Endothelial cell (in vitro differentiated cells): ENCODE data around the gene BCKDK. TPM values are rescaled to one million over a fixed set of nuclear protein-coding genes. Genes with fewer than 3 reads are reported as not detected.

ENCODE experiments used
- DNase-seq: peaks from one replicate; pipeline ENCODE4 v3.0.0; 2021; ENCODE audit warnings: low spot score
- H3K27ac Mint-ChIP-seq: one replicate; pipeline ENCODE4 v1.8.0; 2021; ENCODE audit warnings: mixed read lengths, inconsistent platforms; ENCODE audit not compliant: unreplicated experiment
- H3K27me3 Mint-ChIP-seq: one replicate; pipeline ENCODE4 v1.8.0; 2021; ENCODE audit warnings: mild to moderate bottlenecking, moderate library complexity, mixed read lengths, inconsistent platforms; ENCODE audit not compliant: unreplicated experiment
- H3K36me3 Mint-ChIP-seq: one replicate; pipeline ENCODE4 v1.8.0; 2021; ENCODE audit warnings: mild to moderate bottlenecking, low read depth, mixed read lengths, inconsistent platforms; ENCODE audit not compliant: unreplicated experiment
- H3K4me1 Mint-ChIP-seq: one replicate; pipeline ENCODE4 v1.8.0; 2021; ENCODE audit warnings: mild to moderate bottlenecking, mixed read lengths, inconsistent platforms; ENCODE audit not compliant: unreplicated experiment
- H3K4me3 Mint-ChIP-seq: one replicate; pipeline ENCODE4 v1.8.0; 2021; ENCODE audit warnings: mild to moderate bottlenecking, mixed read lengths, inconsistent platforms; ENCODE audit not compliant: unreplicated experiment
- H3K9me3 Mint-ChIP-seq: one replicate; pipeline ENCODE4 v1.8.0; 2021; ENCODE audit warnings: mixed read lengths, inconsistent platforms; ENCODE audit not compliant: unreplicated experiment
- CTCF ChIP-seq: fragments of 200-600 bp; sonication (generic); IDR thresholded peaks from one replicate; pipeline ENCODE4 v1.5.0; 2021; ENCODE audit warnings: antibody characterized with exemption; ENCODE audit not compliant: unreplicated experiment
- total RNA-seq: library from RNA; stranded (reverse); fragmentation: NEBNext Ultra II Directional; extraction: Animal tissue kit (Norgen Biotek cat#: 25700); gene quantifications from one replicate; pipeline ENCODE4 v1.2.1, GENCODE V29; 2021; ENCODE audit not compliant: unreplicated experiment

BCKDK gene
- total RNA-seq, 1 donor from 2014 or later, result 56.8 TPM

DNA sequence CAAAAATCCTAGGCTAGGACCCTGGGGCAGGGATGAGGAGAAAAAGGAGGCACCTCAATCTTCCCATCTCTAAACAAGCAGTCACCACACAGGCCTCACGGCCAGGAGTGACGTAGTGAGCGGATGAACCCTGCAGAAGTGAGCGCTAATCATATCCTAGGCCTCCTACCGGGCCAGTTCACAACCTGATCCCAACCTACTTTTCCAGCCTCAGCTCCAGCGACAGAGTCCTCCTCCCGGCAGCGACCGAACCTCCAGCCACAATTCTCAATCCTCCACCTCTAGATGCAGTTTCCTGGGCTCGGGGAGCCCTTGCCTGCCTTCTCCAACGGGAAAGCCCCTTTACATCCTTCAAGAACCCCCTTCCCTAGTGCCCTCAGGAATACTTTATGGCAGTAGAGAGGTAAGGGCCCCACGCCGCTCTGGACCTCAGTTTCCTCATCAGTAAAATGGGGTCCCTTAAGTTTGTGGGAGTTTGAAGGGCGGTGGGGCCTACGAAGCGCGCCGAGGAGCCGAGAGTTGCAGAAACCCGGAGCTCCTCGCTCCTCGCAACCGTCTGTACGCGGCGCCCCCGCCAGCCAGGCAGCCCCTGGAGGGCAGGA is 35.5 kb upstream of the BCKDK start:
- Mint-ChIP-seq H3K27me3 (peaks cover 18% of the 10 kb centered on the region), H3K9me3 (no peaks in the 10 kb centered on the region), H3K36me3 (peaks cover 11% of the 10 kb centered on the region), H3K4me1 (peaks cover 25% of the 10 kb centered on the region), H3K27ac (peak overlapping the region; percentile 98), H3K4me3 (peak overlapping the region; percentile 98)
- peak; percentile 18 for DNase-seq
- no peak for TF ChIP-seq CTCF

DNA sequence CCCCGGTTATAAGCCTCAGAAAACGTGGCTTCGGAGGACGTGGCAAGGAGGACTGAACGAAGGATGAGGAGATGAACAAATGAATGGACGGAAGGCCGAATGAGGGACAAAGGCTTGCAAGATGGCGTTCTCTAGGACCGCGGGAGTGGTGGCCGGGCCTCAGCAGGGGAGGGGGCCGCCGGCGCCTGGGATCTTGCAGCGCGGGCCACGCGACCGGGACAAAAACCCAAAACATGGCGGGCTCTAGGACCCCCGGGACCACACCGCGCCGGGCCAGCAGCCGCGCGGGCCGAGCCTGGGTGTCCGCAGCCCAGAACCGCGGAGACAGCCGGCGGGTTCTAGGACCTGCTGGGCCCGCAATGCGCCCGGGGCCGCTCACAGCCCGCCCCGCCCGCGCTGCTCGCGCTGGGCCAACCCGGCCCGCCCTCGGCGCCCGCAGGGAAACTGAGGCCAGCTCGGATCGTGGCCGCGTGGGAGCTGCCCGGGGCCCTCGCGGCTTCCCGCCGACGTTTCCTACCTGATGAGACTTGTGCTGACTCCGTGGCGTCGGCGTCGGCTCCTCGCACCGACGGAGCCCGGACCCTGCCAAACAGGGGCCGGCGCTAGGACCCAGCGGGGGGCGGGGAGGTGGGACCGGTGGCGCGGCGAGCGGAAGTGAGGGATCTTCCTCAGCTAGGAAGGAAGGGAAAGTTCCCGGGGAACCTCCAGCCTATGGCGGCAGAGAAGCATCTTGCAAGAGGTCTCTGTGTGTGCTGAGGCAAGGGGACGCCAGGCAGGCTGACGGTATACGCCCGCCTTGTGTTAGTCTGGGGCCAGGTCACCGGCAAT is 34.8 kb upstream of the BCKDK start:
- Mint-ChIP-seq H3K4me3 (peak overlapping the region; percentile 99), H3K27me3 (peaks cover 25% of the 10 kb centered on the region), H3K9me3 (no peaks in the 10 kb centered on the region), H3K27ac (peak overlapping the region; percentile 99), H3K36me3 (peaks cover 18% of the 10 kb centered on the region), H3K4me1 (peaks cover 25% of the 10 kb centered on the region)
- peak; percentile 94 for DNase-seq
- no peak for TF ChIP-seq CTCF

DNA sequence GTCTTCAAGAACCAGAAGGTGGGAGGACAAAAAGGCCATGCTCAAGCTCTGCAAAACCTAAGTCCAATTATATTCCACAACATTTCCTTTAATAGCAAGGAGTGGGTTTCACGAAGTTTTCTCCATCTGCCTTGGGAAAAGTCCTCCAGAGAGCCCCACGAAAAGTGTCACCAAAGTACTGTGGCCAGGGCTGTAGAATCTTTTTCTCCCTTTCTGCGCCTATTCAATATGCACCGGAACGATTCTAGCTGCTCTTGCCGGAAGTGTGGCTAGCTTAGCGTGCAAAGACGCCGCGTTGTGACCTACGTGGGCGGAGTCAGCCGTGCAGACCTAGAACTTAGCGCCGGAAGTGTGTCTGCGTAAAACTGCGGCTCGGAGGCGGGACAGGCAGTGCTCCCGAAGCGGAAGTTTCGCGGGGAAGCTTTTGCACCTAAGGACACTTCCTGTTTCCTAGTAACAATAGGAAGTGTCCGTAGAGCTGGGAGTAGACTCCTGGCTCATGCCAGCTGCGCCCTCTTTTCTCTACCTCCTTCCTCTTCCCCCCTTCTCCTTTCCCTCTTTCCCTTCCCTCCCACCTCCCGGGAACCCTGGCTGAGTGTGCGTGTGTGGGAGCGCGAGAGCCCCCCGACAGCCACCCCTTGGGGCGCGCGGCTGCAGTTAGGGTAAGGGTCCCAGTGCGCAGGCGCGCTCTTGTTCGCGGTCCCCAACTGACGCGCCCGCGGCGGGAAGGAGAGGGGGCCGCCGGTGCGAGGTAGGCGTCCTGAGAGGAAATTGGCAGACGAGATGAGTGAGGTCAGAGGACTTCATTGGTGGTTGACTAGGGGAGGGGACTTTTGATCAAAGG is 34.0 kb upstream of the BCKDK start, which contains the start of the genes ZNF646 and ZNF668:
ZNF646 (plus strand) TSS at position 453 of the 844 bp plus-strand sequence. CDS start 1,903 bp downstream, outside the sequence.
ZNF668 (minus strand) TSS at position 271 of the 844 bp plus-strand sequence. CDS start 9,781 bp downstream, outside the sequence.
- H3K4me1 Mint-ChIP-seq, result peaks cover 25% of the 10 kb centered on the region
- H3K36me3 Mint-ChIP-seq, result peaks cover 23% of the 10 kb centered on the region
- peak within 1 kb of the TSS; percentile 99 for H3K4me3 Mint-ChIP-seq
- no peak for TF ChIP-seq CTCF
- H3K9me3 Mint-ChIP-seq, result no peaks in the 10 kb centered on the region
- H3K27me3 Mint-ChIP-seq, result peaks cover 25% of the 10 kb centered on the region
- peak within 1 kb of the TSS; percentile 99 for H3K27ac Mint-ChIP-seq
- peak; percentile 91 for DNase-seq

DNA sequence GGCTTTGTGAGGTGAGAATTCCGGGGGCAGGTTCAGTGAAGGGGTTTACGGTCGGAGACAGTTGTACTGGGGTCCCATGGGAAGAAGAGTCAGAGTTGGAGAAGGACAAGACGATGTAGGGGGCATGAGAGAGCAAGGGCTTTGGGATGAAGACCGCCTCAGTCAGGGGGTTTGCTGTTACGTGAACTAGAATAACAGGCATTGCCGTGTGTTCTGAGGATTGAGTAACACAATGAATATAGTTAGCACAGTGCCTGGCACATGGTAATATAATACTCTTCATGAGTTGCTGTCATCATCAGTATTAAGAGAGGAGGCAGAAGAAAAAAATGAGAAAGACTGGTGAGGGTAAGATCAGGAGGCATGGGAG is 33.4 kb upstream of the BCKDK start:
- Mint-ChIP-seq H3K27ac (peak overlapping the region; percentile 99), H3K27me3 (peaks cover 28% of the 10 kb centered on the region), H3K4me3 (peak overlapping the region; percentile 99), H3K36me3 (peaks cover 27% of the 10 kb centered on the region), H3K9me3 (no peaks in the 10 kb centered on the region), H3K4me1 (peaks cover 25% of the 10 kb centered on the region)
- no peak for TF ChIP-seq CTCF
- DNase-seq, result no peak
